Measurements from ENCODE around the gene MRPL39. TPM values are rescaled to one million over a fixed set of nuclear protein-coding genes. Genes with fewer than 3 reads are reported as not detected.

MRPL39 gene
- polyA plus RNA-seq, 3 donors = 23.1 to 26.5 (median 24.1) TPM

DNA sequence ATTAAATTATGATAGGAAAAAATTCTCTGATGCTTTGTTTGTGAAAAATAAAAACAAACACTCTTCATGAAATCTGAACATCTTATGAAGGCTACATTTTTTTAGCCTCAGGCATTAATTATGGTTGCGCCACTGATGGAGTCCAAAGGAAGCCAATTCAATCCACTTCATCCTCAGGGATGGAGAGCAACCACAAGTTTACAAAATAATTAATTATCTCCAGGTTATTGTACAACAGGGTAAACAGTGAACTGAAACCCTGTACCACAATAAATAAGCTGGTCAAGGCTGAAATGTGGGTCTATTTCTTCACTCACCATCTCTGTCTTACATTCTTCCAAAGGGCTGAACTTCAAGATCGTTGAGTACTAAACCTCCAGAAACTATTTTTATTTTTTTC is 49.2 kb downstream of the MRPL39 start:
- H3K27ac ChIP-seq (ENCODE audit: low read depth, low read length) = no peak overlapping the region
- 86 to 89% (median 89%) methylated on average over 2 of the region's 2 CpGs for WGBS, 3 donors

- 92 to 96% (median 95%) methylated on average over 1 of the region's 1 CpG for WGBS, 3 donors
- H3K27ac ChIP-seq (ENCODE audit: low read depth, low read length) = no peak overlapping the region
Measured at GRCh38 chr21:25557180-25557579, 50.1 kb downstream of the MRPL39 start.

- no peak overlapping the region for H3K27ac ChIP-seq (ENCODE audit: low read depth, low read length)
Measured at GRCh38 chr21:25556091-25556490, 51.2 kb downstream of the MRPL39 start.

DNA sequence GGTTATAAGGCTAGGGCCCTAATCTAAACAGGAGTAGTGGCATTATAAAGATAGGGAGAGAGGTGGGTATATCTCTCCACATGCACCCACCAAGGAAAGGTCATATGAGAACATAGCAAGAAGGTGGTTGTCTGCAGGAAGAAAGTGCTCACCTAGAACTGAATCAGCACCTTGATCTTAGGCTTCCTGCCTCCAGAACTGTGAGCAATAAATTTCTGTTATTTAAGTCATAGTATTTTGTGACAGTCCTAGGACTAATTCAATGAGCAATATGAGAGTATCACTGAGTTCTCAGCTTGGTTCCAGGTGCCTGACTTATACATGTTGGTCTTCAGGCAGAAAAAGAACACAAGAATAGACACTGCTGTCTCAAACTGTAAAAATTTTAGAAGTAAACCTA is 51.8 kb downstream of the MRPL39 start:
- H3K27ac ChIP-seq (ENCODE audit: low read depth, low read length) = no peak overlapping the region

DNA sequence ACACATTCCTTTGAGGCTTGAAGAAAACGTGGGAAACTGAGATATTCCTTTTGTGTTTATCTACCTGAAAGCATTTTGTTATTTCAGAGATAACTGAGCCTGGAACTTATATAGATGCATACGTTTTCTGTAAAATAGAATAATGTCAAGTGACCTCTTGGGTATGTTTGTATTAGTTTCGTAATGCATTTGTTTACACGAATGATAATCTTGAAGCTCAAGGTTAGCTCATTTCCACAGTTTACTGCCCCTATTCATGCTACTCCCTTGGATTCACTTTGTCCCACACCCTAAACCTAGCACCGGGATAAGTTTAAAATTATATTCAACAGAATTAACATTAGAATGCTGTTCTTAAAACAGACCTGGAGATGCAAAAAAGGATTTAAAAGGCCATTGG is 54.4 kb downstream of the MRPL39 start:
- no peak overlapping the region for H3K27ac ChIP-seq (ENCODE audit: low read depth, low read length)
- WGBS, 3 donors = 45 to 87% (median 84%) methylated on average over 5 of the region's 5 CpGs

DNA sequence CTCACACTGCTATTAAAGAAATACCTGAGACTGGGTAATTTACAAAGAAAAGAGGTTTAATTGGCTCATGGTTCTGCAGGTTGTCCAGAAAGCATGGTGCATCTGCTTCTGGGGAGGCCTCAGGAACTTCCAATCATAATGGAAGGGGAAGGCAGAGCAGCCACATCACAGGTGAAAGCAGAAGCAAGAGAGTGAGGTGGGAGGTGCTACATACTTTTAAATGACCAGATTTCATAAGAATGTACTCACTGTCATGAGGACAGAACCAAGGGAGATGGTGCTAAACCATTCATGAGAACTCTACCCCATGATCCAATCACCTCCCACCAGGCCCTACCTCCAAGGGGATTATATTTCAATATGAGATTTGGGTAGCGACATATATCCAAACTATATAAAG is 55.7 kb downstream of the MRPL39 start:
- WGBS, 3 donors = 97 to 100% (median 97%) methylated on average over 1 of the region's 1 CpG
- no peak overlapping the region for H3K27ac ChIP-seq (ENCODE audit: low read depth, low read length)

- 92 to 95% (median 92%) methylated on average over 11 of the region's 11 CpGs for WGBS, 3 donors
- H3K27ac ChIP-seq (ENCODE audit: low read depth, low read length) = no peak overlapping the region
Measured at GRCh38 chr21:25550352-25551120, 56.7 kb downstream of the MRPL39 start.

DNA sequence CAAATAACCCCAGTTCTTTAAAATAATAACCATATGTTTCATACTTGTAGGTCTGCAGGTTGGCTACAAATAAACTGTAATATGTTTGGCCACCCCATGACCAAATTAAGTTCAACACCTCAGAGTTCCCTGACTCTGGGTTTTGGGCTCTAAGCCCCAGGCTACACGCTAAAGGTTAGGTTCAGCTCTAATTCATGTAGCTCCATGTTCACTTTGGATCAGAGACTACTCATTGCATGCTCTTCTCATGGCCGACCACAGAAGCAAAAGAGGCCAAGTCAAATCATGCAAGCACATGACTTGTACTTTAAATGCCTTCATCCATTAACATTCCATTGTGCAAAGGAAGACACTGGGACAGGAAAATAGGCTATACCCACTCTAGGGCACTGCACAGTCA is 66.2 kb downstream of the MRPL39 start:
- 82 to 89% (median 87%) methylated on average over 2 of the region's 2 CpGs for WGBS, 3 donors
- H3K27ac ChIP-seq (ENCODE audit: low read depth, low read length) = no peak overlapping the region

DNA sequence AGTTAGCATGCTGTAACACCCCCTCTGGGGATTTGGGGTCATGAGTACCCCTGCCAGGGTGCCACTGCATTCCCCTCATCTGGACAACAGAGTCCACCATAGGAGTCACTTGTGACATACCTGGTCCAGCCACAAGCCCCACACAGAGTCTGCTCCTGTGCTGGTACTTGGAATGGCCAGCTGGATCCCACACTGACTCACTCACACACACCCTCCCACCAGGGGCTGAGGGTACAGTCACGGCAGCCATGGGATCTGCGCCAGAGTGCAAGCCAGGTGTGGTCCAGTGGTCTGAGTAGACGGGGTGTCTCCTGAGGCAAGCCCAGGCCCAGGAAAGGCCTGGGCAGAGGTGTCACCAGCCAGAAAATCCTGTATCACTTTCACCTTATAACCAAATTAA is 67.7 kb downstream of the MRPL39 start:
- WGBS, 3 donors = 70 to 91% (median 87%) methylated on average over 3 of the region's 3 CpGs
- no peak overlapping the region for H3K27ac ChIP-seq (ENCODE audit: low read depth, low read length)

GRCh38 chr21:25537174-25537573 is 70.1 kb downstream of the MRPL39 start:
- no peak overlapping the region for H3K27ac ChIP-seq (ENCODE audit: low read depth, low read length)

DNA sequence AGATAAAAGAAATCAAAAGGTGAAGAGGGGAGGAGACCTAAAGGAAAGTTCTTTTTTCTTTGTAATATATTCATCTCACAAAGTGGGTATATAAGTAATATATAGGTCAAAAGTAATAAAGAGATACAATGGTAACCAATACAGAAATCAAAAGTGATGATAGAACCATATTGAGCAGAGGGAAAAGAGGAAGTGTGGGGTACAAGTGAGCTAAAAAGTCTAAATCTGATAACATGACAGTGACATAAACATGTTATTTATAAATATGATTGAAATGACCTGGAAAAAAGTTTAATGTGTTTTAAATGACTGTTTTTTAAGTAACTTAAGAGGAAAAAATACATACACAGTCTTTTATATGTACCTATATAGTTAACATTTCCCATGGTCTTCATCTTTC is 70.5 kb downstream of the MRPL39 start:
- no peak overlapping the region for H3K27ac ChIP-seq (ENCODE audit: low read depth, low read length)

- H3K27ac ChIP-seq (ENCODE audit: low read depth, low read length) = no peak overlapping the region
- 81 to 90% (median 85%) methylated on average over 2 of the region's 2 CpGs for WGBS, 3 donors
Measured at GRCh38 chr21:25535849-25536248, 71.4 kb downstream of the MRPL39 start.

Other genes starting within 250 kb of the MRPL39 start
- gene JAM2, start 31.8 kb upstream of the MRPL39 start, polyA plus RNA-seq = 10 to 100 TPM in 2 of 3 donors, 1 to 10 TPM in 1; 2.1 to 12.8 (median 11.6) TPM
- 100 to 1,000 TPM; 150 to 435 (median 420) TPM for gene ATP5PF, start 127.4 kb upstream of the MRPL39 start, polyA plus RNA-seq
- 10 to 100 TPM in 1 of 3 donors, 1 to 10 TPM in 2; 5.0 to 17.2 (median 8.3) TPM for gene GABPA, start 127.5 kb upstream of the MRPL39 start, polyA plus RNA-seq

Data from adipose tissue (tissue), 3 donors.